ENCODE data around the gene CEP128. TPM values are rescaled to one million over a fixed set of nuclear protein-coding genes. Genes with fewer than 3 reads are reported as not detected.

The CEP128 gene
- total RNA-seq, 2 experiments from 2014 or later, result 71.9 to 137 TPM

GRCh38 chr14:80455031-80455430 lies 486.5 kb downstream of the CEP128 start:
- CTCF ChIA-PET (ENCODE audit: unreplicated experiment), result no interaction called here
- no TSS peak for BruUV-seq (replicated peaks)

DNA sequence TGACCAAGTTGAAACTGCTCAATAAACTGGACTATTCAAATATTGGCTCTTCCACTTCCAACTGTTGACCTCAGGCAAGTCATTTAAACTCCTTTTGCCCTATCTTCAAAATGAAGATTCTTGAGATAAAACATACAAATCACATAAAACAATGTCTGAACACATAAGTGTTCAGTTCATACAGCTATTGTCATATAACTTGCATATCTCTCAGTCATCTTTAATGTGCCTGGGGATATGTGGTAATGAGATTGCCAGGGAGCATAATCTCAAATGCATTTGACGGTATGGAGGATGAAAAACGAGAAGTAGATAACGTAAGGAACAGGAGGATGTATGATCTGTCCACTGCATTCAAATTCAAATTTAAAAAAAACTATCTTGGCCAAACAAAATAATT lies 493.3 kb downstream of the CEP128 start:
- Histone ChIP-seq H4K20me1 (ENCODE audit: insufficient read depth, low read length) (no peaks in the 10 kb centered on the region), H2AFZ (ENCODE audit: low read length) (no peak overlapping the region), H3K4me1 (ENCODE audit: insufficient read depth, low read length, poor library complexity, severe bottlenecking) (no peaks in the 10 kb centered on the region), H3K27ac (ENCODE audit: low read depth, low read length, poor library complexity, severe bottlenecking) (no peak overlapping the region), H3K79me2 (ENCODE audit: insufficient read depth, low read depth, low read length) (no peaks in the 10 kb centered on the region), H3K4me2 (ENCODE audit: low read length) (no peak overlapping the region), H3K9me2 (ENCODE audit: insufficient read depth, low read length) (no peaks in the 10 kb centered on the region), H3K9me3 (ENCODE audit: low read length) (no peaks in the 10 kb centered on the region), H3K36me3 (ENCODE audit: insufficient read depth, low read length) (no peaks in the 10 kb centered on the region), H3K4me3 (ENCODE audit: low read depth, low read length, poor library complexity, severe bottlenecking) (no peak overlapping the region)
- TF ChIP-seq, protein P1, sequence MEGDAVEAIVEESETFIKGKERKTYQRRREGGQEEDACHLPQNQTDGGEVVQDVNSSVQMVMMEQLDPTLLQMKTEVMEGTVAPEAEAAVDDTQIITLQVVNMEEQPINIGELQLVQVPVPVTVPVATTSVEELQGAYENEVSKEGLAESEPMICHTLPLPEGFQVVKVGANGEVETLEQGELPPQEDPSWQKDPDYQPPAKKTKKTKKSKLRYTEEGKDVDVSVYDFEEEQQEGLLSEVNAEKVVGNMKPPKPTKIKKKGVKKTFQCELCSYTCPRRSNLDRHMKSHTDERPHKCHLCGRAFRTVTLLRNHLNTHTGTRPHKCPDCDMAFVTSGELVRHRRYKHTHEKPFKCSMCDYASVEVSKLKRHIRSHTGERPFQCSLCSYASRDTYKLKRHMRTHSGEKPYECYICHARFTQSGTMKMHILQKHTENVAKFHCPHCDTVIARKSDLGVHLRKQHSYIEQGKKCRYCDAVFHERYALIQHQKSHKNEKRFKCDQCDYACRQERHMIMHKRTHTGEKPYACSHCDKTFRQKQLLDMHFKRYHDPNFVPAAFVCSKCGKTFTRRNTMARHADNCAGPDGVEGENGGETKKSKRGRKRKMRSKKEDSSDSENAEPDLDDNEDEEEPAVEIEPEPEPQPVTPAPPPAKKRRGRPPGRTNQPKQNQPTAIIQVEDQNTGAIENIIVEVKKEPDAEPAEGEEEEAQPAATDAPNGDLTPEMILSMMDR (conservative IDR thresholded peaks at IDR 0.05; ENCODE audit: low read length), result no peak
- TF ChIP-seq EZH2phosphoT487 (IDR thresholded peaks at IDR 0.05; ENCODE audit: borderline replicate concordance, low read depth, low read length), result no peak
- no TSS peak for BruUV-seq (replicated peaks)
- DNase-seq (ENCODE audit: low spot score), result no peak
- ChIA-PET CTCF (ENCODE audit: unreplicated experiment) (no interaction called here), POLR2A (interaction anchor here (0.6 kb wide), 2 partner anchors 29 to 897 kb away, joined by 3 read pairs; no protein-coding TSS in a partner anchor)
- intact Hi-C loops (cut with micrococcal nuclease; ENCODE audit: unreplicated experiment), result no loop called here

More at GRCh38 chr14:80455031-80455430, 486.5 kb downstream of the CEP128 start:
- Histone ChIP-seq H3K4me1 (ENCODE audit: insufficient read depth, low read length, poor library complexity, severe bottlenecking) (no peaks in the 10 kb centered on the region), H3K79me2 (ENCODE audit: insufficient read depth, low read depth, low read length) (no peaks in the 10 kb centered on the region), H2AFZ (ENCODE audit: low read length) (no peak overlapping the region), H3K27ac (ENCODE audit: low read depth, low read length, poor library complexity, severe bottlenecking) (no peak overlapping the region), H4K20me1 (ENCODE audit: insufficient read depth, low read length) (no peaks in the 10 kb centered on the region), H3K36me3 (ENCODE audit: insufficient read depth, low read length) (no peaks in the 10 kb centered on the region), H3K4me2 (ENCODE audit: low read length) (no peak overlapping the region), H3K9me2 (ENCODE audit: insufficient read depth, low read length) (no peaks in the 10 kb centered on the region), H3K9me3 (ENCODE audit: low read length) (no peaks in the 10 kb centered on the region), H3K4me3 (ENCODE audit: low read depth, low read length, poor library complexity, severe bottlenecking) (no peak overlapping the region)
- no peak for DNase-seq (ENCODE audit: low spot score)
- intact Hi-C loops (cut with micrococcal nuclease; ENCODE audit: unreplicated experiment), result no loop called here
- POLR2A ChIA-PET, result interaction anchor here (1.2 kb wide), 1 partner anchor 37 kb away, joined by 3 read pairs; no protein-coding TSS in a partner anchor
- TF ChIP-seq, protein P1 (conservative IDR thresholded peaks at IDR 0.05; ENCODE audit: low read length), result no peak
- TF ChIP-seq EZH2phosphoT487 (IDR thresholded peaks at IDR 0.05; ENCODE audit: borderline replicate concordance, low read depth, low read length), result no peak

GRCh38 chr14:80447392-80447791 lies 494.1 kb downstream of the CEP128 start:
- H3K4me2 ChIP-seq (ENCODE audit: low read length), result no peak overlapping the region
- H3K27ac ChIP-seq (ENCODE audit: low read depth, low read length, poor library complexity, severe bottlenecking), result no peak overlapping the region
- no peak overlapping the region for H2AFZ ChIP-seq (ENCODE audit: low read length)
- no peak overlapping the region for H3K4me3 ChIP-seq (ENCODE audit: low read depth, low read length, poor library complexity, severe bottlenecking)
- TF ChIP-seq, protein P1 (conservative IDR thresholded peaks at IDR 0.05; ENCODE audit: low read length), result no peak
- no peak for TF ChIP-seq EZH2phosphoT487 (IDR thresholded peaks at IDR 0.05; ENCODE audit: borderline replicate concordance, low read depth, low read length)
- DNase-seq (ENCODE audit: low spot score), result no peak
- POLR2A ChIA-PET, result interaction anchor here (0.5 to 0.6 kb wide), 3 partner anchors 30 to 171 kb away, joined by 3 read pairs; no protein-coding TSS in a partner anchor
- H3K9me2 ChIP-seq (ENCODE audit: insufficient read depth, low read length), result no peaks in the 10 kb centered on the region
- H3K79me2 ChIP-seq (ENCODE audit: insufficient read depth, low read depth, low read length), result no peaks in the 10 kb centered on the region
- no TSS peak for BruUV-seq (replicated peaks)
- H3K9me3 ChIP-seq (ENCODE audit: low read length), result no peaks in the 10 kb centered on the region
- no peaks in the 10 kb centered on the region for H3K4me1 ChIP-seq (ENCODE audit: insufficient read depth, low read length, poor library complexity, severe bottlenecking)
- H3K36me3 ChIP-seq (ENCODE audit: insufficient read depth, low read length), result no peaks in the 10 kb centered on the region
- intact Hi-C loops (cut with micrococcal nuclease; ENCODE audit: unreplicated experiment), result no loop called here
- CTCF ChIA-PET (ENCODE audit: unreplicated experiment), result no interaction called here
- H4K20me1 ChIP-seq (ENCODE audit: insufficient read depth, low read length), result no peaks in the 10 kb centered on the region

Measured in OCI-LY7 (cell line).